ENCODE results near the gene STARD10. TPM values are rescaled to one million over a fixed set of nuclear protein-coding genes. Genes with fewer than 3 reads are reported as not detected.

The STARD10 gene
- total and polyA plus RNA-seq, 9 of the 15 experiments (the other 6 are each of a cell fraction or from before 2014, with no cell fraction given), result 0.15 to 52.9 (median 32.3) TPM

- peak; percentile 83 for TF ChIP-seq TEAD2 (tag; IDR thresholded peaks at IDR 0.05)
- TF ChIP-seq REST (IDR thresholded peaks at IDR 0.05; ENCODE audit: borderline replicate concordance), result peak; percentile 81
- TF ChIP-seq REST (CRISPR knock-in tag; IDR thresholded peaks at IDR 0.05; ENCODE audit: low read depth), result 0 out of 2 replicates have a peak, but pooled peaks have one; percentile 32
- TF ChIP-seq CBX3 (IDR thresholded peaks at IDR 0.05; ENCODE audit: borderline replicate concordance in 1 of 2, low read length in 2 of 2), result peak in 1 of 2 experiments; percentile 66; a peak in 2 of 3 replicates
- TF ChIP-seq GMEB1 (CRISPR knock-in tag; IDR thresholded peaks at IDR 0.05), result peak; percentile 20; the same call in 1 of the 2 replicates
- TF ChIP-seq C11orf30 (IDR thresholded peaks at IDR 0.05; ENCODE audit: low read depth), result peak; percentile 87
- TF ChIP-seq ZNF639 (CRISPR knock-in tag; conservative IDR thresholded peaks at IDR 0.05 in 1 of 2, IDR thresholded peaks at IDR 0.05 in 1 of 2), result 0 out of 4 replicates have a peak, but pooled peaks of 1 of the 2 experiments have one; percentile 20
- no peak for TF ChIP-seq IFI16 (CRISPR knock-in tag; IDR thresholded peaks at IDR 0.05)
- no peak for TF ChIP-seq STAT5B (CRISPR knock-in tag; IDR thresholded peaks at IDR 0.05)
- TF ChIP-seq ZEB2 (IDR thresholded peaks at IDR 0.05), result no peak; the same call in 1 of the 2 replicates
- peak; percentile 69 for TF ChIP-seq ETV1 (tag; conservative IDR thresholded peaks at IDR 0.05; ENCODE audit: low read depth)
- TF ChIP-seq USF2 (CRISPR knock-in tag; IDR thresholded peaks at IDR 0.05), result peak; percentile 58
- TF ChIP-seq ZZZ3 (IDR thresholded peaks at IDR 0.05), result 0 out of 2 replicates have a peak, but pooled peaks have one; percentile 30
- peak; percentile 71; the same call in 1 of the 2 replicates for TF ChIP-seq RNF2 (IDR thresholded peaks at IDR 0.05)
- TF ChIP-seq GATAD2A (IDR thresholded peaks at IDR 0.05), result 0 out of 2 replicates have a peak, but pooled peaks have one; percentile 58
Observed at GRCh38 chr11:72793425-72794367, at the start of gene STARD10 (continued).

All from K562 (cell line).